GM19463 (cell line): ENCODE data around the gene PRPF8.

ENCODE experiments used
- ATAC-seq: cut with Tn5 transposase; IDR thresholded peaks from one replicate; pipeline ENCODE4 v1.9.1; 2021; ENCODE audit warnings: mild to moderate bottlenecking, moderate library complexity; ENCODE audit not compliant: unreplicated experiment

Gene PRPF8

GRCh38 chr17:1627982-1628855 is 56.4 kb downstream of the PRPF8 start, which contains the start of gene SLC43A2:
Gene SLC43A2, minus strand, starts transcription at chr17:1628834. Its CDS starts 960 bp downstream, at chr17:1627874.
- ATAC-seq, result peak; percentile 55

- no peak for ATAC-seq
Observed at GRCh38 chr17:1627182-1627981, 57.3 kb downstream of the PRPF8 start.

GRCh38 chr17:1626333-1626732 is 58.3 kb downstream of the PRPF8 start:
- no peak for ATAC-seq

- no peak for ATAC-seq
Observed at GRCh38 chr17:1625581-1625980, 59.1 kb downstream of the PRPF8 start.

GRCh38 chr17:1625053-1625452 is 59.6 kb downstream of the PRPF8 start:
- ATAC-seq, result no peak

- no peak for ATAC-seq
Observed at GRCh38 chr17:1624650-1625049, 60.0 kb downstream of the PRPF8 start.

- no peak for ATAC-seq
Observed at GRCh38 chr17:1623057-1623630, 61.5 kb downstream of the PRPF8 start.

- ATAC-seq, result no peak
Observed at GRCh38 chr17:1621273-1621954, 63.3 kb downstream of the PRPF8 start.

- ATAC-seq, result no peak
Observed at GRCh38 chr17:1620486-1620885, 64.2 kb downstream of the PRPF8 start.

- ATAC-seq, result no peak
Observed at GRCh38 chr17:1617620-1618174, 67.0 kb downstream of the PRPF8 start.

- ATAC-seq, result no peak
Observed at GRCh38 chr17:1616101-1616500, 68.6 kb downstream of the PRPF8 start.

GRCh38 chr17:1612400-1612799 is 72.3 kb downstream of the PRPF8 start:
- no peak for ATAC-seq

GRCh38 chr17:1611715-1612114 is 73.0 kb downstream of the PRPF8 start:
- ATAC-seq, result no peak

GRCh38 chr17:1608676-1609075 is 76.0 kb downstream of the PRPF8 start:
- no peak for ATAC-seq

- ATAC-seq, result peak; percentile 9
Observed at GRCh38 chr17:1607971-1608320, 76.7 kb downstream of the PRPF8 start.

GRCh38 chr17:1606352-1606985 is 78.2 kb downstream of the PRPF8 start:
- ATAC-seq, result no peak

- ATAC-seq, result no peak
Observed at GRCh38 chr17:1605681-1606351, 78.9 kb downstream of the PRPF8 start.

GRCh38 chr17:1604831-1605528 is 79.7 kb downstream of the PRPF8 start:
- ATAC-seq, result no peak

GRCh38 chr17:1601571-1601970 is 83.1 kb downstream of the PRPF8 start:
- ATAC-seq, result no peak
